CD4-positive, alpha-beta T cell treated with Interleukin-6 for 4 hours (primary cell): ENCODE measurements around the gene CAPZA1.

Experiments
- DNase-seq: peaks from one replicate; pipeline ENCODE4 v3.0.0-alpha.2; 2020; ENCODE audit warnings: mixed read lengths

Gene CAPZA1

GRCh38 chr1:112702420-112703261 is 83.0 kb downstream of the CAPZA1 start:
- DNase-seq = no peak

GRCh38 chr1:112703706-112704105 is 84.1 kb downstream of the CAPZA1 start:
- DNase-seq = no peak

- no peak for DNase-seq
Measured at GRCh38 chr1:112704391-112704933, 84.8 kb downstream of the CAPZA1 start.

GRCh38 chr1:112704934-112705627 is 85.4 kb downstream of the CAPZA1 start:
- peak; percentile 37 for DNase-seq

- peak; percentile 52 for DNase-seq
Measured at GRCh38 chr1:112706505-112707220, 87.0 kb downstream of the CAPZA1 start, which contains the start of gene RHOC. RHOC (minus strand) TSS chr1:112707127; CDS start chr1:112703799, 3,328 bp downstream.

GRCh38 chr1:112707221-112708001 is 87.8 kb downstream of the CAPZA1 start:
- peak; percentile 71 for DNase-seq

GRCh38 chr1:112708002-112708448 is 88.4 kb downstream of the CAPZA1 start:
- no peak for DNase-seq

GRCh38 chr1:112708489-112708888 is 88.9 kb downstream of the CAPZA1 start:
- no peak for DNase-seq

GRCh38 chr1:112710159-112710558 is 90.5 kb downstream of the CAPZA1 start:
- DNase-seq = no peak

- DNase-seq = no peak
Measured at GRCh38 chr1:112710586-112710985, 91.0 kb downstream of the CAPZA1 start.

GRCh38 chr1:112711041-112711440 is 91.4 kb downstream of the CAPZA1 start:
- DNase-seq = no peak

- DNase-seq = no peak
Measured at GRCh38 chr1:112711670-112712069, 92.0 kb downstream of the CAPZA1 start.

GRCh38 chr1:112712191-112712590 is 92.6 kb downstream of the CAPZA1 start:
- no peak for DNase-seq

- DNase-seq = no peak
Measured at GRCh38 chr1:112712701-112713128, 93.1 kb downstream of the CAPZA1 start.

GRCh38 chr1:112713466-112714312 is 94.1 kb downstream of the CAPZA1 start:
- no peak for DNase-seq

GRCh38 chr1:112714313-112715263 is 95.0 kb downstream of the CAPZA1 start:
- no peak for DNase-seq

- DNase-seq = peak; percentile 99
Measured at GRCh38 chr1:112715264-112716053, 95.8 kb downstream of the CAPZA1 start, which contains the start of gene PPM1J. PPM1J (minus strand) TSS chr1:112715332; CDS start chr1:112715301, 31 bp downstream.

GRCh38 chr1:112716133-112716720 is 96.6 kb downstream of the CAPZA1 start:
- peak; percentile 87 for DNase-seq
